ENCODE data around the gene NPIPB6.

Gene NPIPB6

DNA sequence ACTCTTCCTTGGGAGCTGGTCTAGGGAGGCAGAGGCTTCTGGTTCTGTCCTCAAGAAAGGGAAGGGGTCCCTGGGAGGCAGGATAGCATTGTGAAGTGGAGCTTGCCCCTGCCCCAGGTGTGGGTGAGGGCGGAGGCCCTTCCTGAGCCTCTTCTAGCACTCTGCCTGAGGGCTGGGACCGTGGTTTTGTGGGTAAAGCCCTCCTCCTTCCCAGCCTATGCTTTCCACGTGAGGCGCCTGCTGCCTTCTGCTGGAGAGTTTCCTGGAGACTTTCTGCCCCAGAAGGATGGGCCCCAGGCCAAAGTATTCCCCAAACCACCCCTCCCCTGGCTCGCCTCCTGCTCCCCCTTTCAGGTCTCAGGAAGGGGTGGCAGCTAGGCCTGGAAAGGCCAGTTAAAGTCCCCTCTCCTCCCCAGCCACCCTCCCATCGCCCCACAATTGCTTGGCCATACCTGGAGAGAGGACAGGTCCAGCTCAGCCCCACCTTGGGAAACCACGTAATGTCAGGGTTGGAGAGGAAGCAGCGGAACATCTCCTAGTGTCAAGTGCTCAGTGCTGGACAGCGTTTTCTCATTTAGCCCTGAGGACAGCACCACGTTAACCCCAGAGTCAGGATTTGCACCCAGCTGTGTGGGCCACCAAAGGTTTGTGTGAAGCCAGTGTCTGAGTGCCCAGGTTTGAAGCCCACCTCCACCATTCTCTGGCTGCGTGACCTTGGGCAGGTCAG is 65.4 kb downstream of the NPIPB6 start:
- DNase-seq: no peak

DNA sequence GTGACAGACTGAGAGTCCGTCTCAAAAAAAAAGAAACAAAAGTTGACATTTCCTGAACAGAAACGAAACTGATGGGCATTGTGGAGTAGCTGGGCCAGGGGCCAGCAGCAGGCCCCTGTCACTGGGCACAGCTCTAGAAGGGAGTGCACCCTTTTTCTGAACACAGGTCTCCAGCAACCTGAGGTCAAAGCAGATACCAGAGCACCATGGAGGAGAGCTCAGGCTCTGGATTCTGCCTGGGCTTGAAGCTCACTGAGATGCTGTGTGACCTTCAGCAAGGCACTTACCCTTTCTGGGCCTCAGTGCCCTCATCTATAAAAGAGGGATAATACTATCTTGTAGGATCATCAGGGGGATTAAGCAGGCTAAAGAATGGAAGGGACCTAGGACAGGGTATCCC is 66.0 kb downstream of the NPIPB6 start:
- no peak for DNase-seq

DNA sequence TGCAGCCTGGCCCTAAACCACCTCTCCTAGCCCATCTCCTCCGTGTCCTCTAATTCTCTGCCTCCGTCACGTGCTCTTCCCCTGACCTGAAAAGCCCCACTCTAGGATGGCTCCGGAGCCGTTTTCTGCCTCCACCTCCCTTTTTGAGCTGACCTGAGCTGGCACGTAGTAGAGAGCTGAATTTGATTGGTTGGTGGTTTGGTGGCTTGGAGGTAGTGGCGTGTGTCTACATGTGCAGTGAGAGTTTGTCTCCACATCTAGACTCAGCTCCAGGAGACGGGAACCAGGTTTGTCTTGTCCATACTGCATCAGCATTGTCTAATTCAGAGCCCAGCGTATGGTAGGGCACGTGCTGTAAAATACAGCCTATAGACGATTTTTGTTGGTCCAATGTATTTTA is 68.0 kb downstream of the NPIPB6 start:
- DNase-seq: no peak

DNA sequence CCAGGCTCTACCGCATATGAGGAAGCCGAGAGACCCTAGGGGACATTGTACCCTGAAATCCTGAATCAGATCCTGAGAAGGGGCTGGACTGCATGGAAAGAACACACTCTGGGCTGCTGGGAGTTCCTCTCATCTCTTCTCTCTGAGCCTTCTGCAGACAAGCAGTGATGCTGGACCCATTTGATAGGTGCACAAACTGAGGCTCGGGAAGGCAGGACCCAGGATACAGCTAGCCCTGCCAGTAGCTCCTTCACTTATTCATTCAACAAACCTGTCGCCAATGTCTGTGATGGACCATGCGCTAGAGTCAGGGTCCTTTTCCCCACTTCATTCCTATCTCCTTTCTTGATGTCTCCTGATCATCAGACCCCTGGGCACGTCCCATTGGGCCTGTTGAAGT is 69.1 kb downstream of the NPIPB6 start:
- no peak for DNase-seq

DNA sequence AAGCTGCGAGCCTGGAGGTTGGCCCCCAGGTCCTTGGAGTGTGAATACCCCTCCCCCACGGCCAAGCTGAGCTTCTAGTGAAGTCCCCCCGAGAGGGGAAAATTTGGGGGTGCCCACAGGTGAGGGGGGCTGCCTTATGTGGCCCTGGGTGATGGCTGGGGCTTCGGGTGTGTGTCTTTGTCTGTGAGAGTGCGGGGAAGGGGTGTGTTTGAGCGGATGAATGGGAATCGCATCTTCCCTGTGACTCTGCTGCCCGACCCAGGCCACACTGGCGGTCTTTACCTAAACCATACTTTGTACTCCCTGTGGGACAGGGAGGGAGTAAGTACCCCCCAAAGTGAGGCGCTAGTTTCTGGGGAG is 69.7 kb downstream of the NPIPB6 start:
- no peak for DNase-seq

DNA sequence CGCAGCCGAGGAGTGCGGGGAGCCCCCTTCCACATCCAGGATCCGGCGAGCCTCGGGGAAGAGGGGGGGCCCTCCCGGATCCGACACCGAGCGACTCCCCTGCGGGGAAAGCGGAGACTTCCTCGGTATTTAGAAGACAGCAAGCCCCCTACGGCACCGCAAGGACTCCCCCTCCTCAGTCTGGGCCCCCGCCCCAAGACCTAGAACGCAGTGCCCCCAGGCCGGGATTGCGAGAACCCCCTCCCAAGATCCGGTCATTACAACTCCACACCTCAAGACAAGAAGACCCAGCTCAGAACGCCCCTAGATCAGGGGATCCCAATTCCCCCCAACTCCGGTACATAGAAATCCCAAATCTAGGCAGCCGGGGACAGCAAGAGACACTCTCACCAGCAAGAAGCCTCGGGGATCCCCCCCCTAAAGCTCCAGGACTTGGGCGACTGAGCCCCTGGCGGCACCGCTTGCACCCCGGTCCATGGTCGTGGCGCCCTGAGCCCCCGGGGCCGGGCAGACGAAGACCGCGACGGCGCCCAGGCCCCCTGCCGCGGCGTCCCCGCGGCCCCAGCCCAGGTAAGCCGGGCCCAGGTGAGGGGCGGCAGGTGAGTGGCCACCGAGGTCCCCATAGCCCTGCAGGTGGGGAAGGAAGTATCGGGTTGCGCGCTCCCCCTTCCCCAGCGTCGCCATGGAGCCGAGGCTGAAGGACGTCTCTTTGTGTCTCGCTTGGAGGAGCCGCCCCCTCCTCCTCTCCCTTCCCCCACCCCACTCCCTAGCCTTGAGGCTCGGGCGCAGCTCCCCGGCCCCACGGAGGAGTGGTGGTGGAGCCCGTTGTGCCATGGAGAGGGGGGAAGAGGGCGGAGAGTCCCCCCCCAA is 70.3 kb downstream of the NPIPB6 start:
- DNase-seq: no peak

Data from T-helper 9 cell (primary cell).